IMR-90 (cell line): ENCODE measurements around the gene LRRC55. TPM values are rescaled to one million over a fixed set of nuclear protein-coding genes. Genes with fewer than 3 reads are reported as not detected.

Experiments used
- ATAC-seq: fragments of 200-7000 bp; cut with Tn5 transposase; 2 replicates; pipeline ENCODE4 v1.9.1; 2020; ENCODE audit warnings: low read depth, mild to moderate bottlenecking, moderate library complexity
- BruUV-seq: library from RNA; stranded (reverse); fragments of 400-500 nt; replicated peaks from 2 replicates; lab custom pipeline; 2021; lab: Mats Ljungman, UMichigan
- CTCF ChIA-PET: fragments of 300-600 bp; formaldehyde crosslinking; extraction: SDS; loops from one replicate; lab custom pipeline; 2021; ENCODE audit warnings: antibody characterized with exemption; lab: Yijun Ruan, JAX
- POLR2A ChIA-PET: fragments of 300-600 bp; sonication (Branson Sonifier 250); formaldehyde crosslinking; loops from one replicate; lab custom pipeline; 2022; ENCODE audit warnings: antibody characterized with exemption; ENCODE audit not compliant: unreplicated experiment; lab: Charles Lee
- DNase-seq: peaks from one replicate; pipeline ENCODE4 v3.0.0; 2013
- H2AFZ ChIP-seq: replicated peaks from 2 replicates; pipeline ENCODE3; 2013; ENCODE audit warnings: low read length, mild to moderate bottlenecking; ENCODE audit not compliant: poor library complexity
- H2AK5ac ChIP-seq: 2 replicates; pipeline ENCODE4 v1.6.1; 2013; ENCODE audit warnings: low read depth, low read length, inconsistent platforms
- H2AK9ac ChIP-seq: replicated peaks from 2 replicates; pipeline ENCODE3; 2013; ENCODE audit warnings: mild to moderate bottlenecking, low read depth, low read length, moderate library complexity; ENCODE audit not compliant: poor library complexity
- H2BK120ac ChIP-seq: 2 replicates; pipeline ENCODE4 v1.6.1; 2013; ENCODE audit warnings: low read depth, low read length, inconsistent platforms
- H2BK15ac ChIP-seq: 3 replicates; pipeline ENCODE4 v1.6.1; 2013; ENCODE audit warnings: low read depth, low read length, inconsistent platforms
- H2BK20ac ChIP-seq: 2 replicates; pipeline ENCODE4 v1.6.1; 2013; ENCODE audit warnings: low read depth, mild to moderate bottlenecking, inconsistent platforms, low read length, moderate library complexity
- H2BK5ac ChIP-seq: 2 replicates; pipeline ENCODE4 v1.6.1; 2013; ENCODE audit warnings: mild to moderate bottlenecking, low read depth, low read length, inconsistent platforms; ENCODE audit not compliant: poor library complexity, severe bottlenecking
- H3K14ac ChIP-seq: replicated peaks from 2 replicates; pipeline ENCODE4 v1.6.1; 2013; ENCODE audit warnings: low read depth, low read length, inconsistent platforms
- H3K18ac ChIP-seq: 2 replicates; pipeline ENCODE4 v1.6.1; 2013; ENCODE audit warnings: low read depth, low read length, control low read depth
- H3K23ac ChIP-seq: 2 replicates; pipeline ENCODE4 v1.6.1; 2013; ENCODE audit warnings: low read depth, low read length, inconsistent platforms
- H3K27ac ChIP-seq: 2 replicates; pipeline ENCODE4 v1.5.1; 2013; ENCODE audit warnings: mild to moderate bottlenecking, control low read depth, low read length; ENCODE audit not compliant: insufficient read depth
- H3K27me3 ChIP-seq: 2 replicates; pipeline ENCODE4 v1.6.1; 2013; ENCODE audit warnings: low read length; ENCODE audit not compliant: control insufficient read depth, insufficient read depth
- H3K36me3 ChIP-seq: 2 replicates; pipeline ENCODE4 v1.6.1; 2013; ENCODE audit warnings: low read length, mixed read lengths; ENCODE audit not compliant: control insufficient read depth, insufficient read depth
- H3K4ac ChIP-seq: 2 replicates; pipeline ENCODE4 v1.6.1; 2013; ENCODE audit warnings: low read depth, low read length, inconsistent platforms
- H3K4me1 ChIP-seq: 2 replicates; pipeline ENCODE4 v1.6.1; 2013; ENCODE audit warnings: low read length, mixed read lengths; ENCODE audit not compliant: control insufficient read depth, insufficient read depth
- H3K4me2 ChIP-seq: 2 replicates; pipeline ENCODE4 v1.6.1; 2013; ENCODE audit warnings: low read depth, mild to moderate bottlenecking, control low read depth, low read length, moderate library complexity
- H3K4me3 ChIP-seq: 2 replicates; pipeline ENCODE4 v1.5.1; 2013; ENCODE audit warnings: low read depth, mild to moderate bottlenecking, control low read depth, low read length, moderate library complexity; ENCODE audit not compliant: insufficient read depth
- H3K56ac ChIP-seq: 2 replicates; pipeline ENCODE4 v1.6.1; 2013; ENCODE audit warnings: low read length, inconsistent platforms; ENCODE audit not compliant: insufficient read depth; ENCODE audit errors: extremely low read depth
- H3K79me1 ChIP-seq, 2 experiments: 2 replicates each; pipeline ENCODE4 v1.6.1; 2013; ENCODE audit warnings: low read length in 2 of 2, inconsistent platforms in 1 of 2, low read depth in 1 of 2
- H3K9ac ChIP-seq: 2 replicates; pipeline ENCODE4 v1.6.1; 2013; ENCODE audit warnings: low read depth, low read length, control low read depth
- H3K9me1 ChIP-seq: 2 replicates; pipeline ENCODE4 v1.6.1; 2013; ENCODE audit warnings: low read length, inconsistent platforms; ENCODE audit not compliant: insufficient read depth
- H3K9me3 ChIP-seq: 2 replicates; pipeline ENCODE4 v1.6.1; 2013; ENCODE audit warnings: low read length; ENCODE audit not compliant: control insufficient read depth, insufficient read depth
- H4K20me1 ChIP-seq: 2 replicates; pipeline ENCODE4 v1.6.1; 2013; ENCODE audit warnings: low read length, inconsistent platforms; ENCODE audit not compliant: insufficient read depth
- H4K5ac ChIP-seq: 2 replicates; pipeline ENCODE4 v1.6.1; 2013; ENCODE audit warnings: mild to moderate bottlenecking, low read depth, low read length, control low read depth
- H4K8ac ChIP-seq, 2 experiments: 2 replicates each; pipeline ENCODE4 v1.6.1; 2013; ENCODE audit warnings: low read depth in 2 of 2, low read length in 2 of 2, control low read depth in 1 of 2, inconsistent platforms in 1 of 2
- H4K91ac ChIP-seq: 2 replicates; pipeline ENCODE4 v1.6.1; 2013; ENCODE audit warnings: low read depth, low read length, inconsistent platforms; ENCODE audit not compliant: insufficient read depth
- BHLHE40 ChIP-seq: fragments of 150-350 bp; IDR thresholded peaks from 2 replicates; pipeline ENCODE4 v1.6.1; 2016; ENCODE audit warnings: mild to moderate bottlenecking, low read depth, low read length
- CEBPB ChIP-seq: IDR thresholded peaks from 2 replicates; pipeline ENCODE4 v1.6.1; 2012; ENCODE audit warnings: low read depth, low read length, improper control_type of control experiment
- CHD1 ChIP-seq: IDR thresholded peaks from 2 replicates; pipeline ENCODE4 v1.6.1; 2012; ENCODE audit warnings: low read depth, low read length, improper control_type of control experiment
- FOS ChIP-seq: fragments of 150-350 bp; IDR thresholded peaks from 2 replicates; pipeline ENCODE4 v1.6.1; 2016; ENCODE audit warnings: low read depth, low read length
- MAFK ChIP-seq: IDR thresholded peaks from 2 replicates; pipeline ENCODE4 v1.6.1; 2012; ENCODE audit warnings: low read depth, low read length, improper control_type of control experiment
- MAZ ChIP-seq: IDR thresholded peaks from 2 replicates; pipeline ENCODE4 v1.6.1; 2012; ENCODE audit warnings: low read depth, mild to moderate bottlenecking, low read length, improper control_type of control experiment, moderate library complexity, borderline replicate concordance
- MXI1 ChIP-seq: IDR thresholded peaks from 2 replicates; pipeline ENCODE4 v1.6.1; 2012; ENCODE audit warnings: low read depth, mild to moderate bottlenecking, low read length, moderate library complexity, borderline replicate concordance
- NFE2L2 ChIP-seq: fragments of 150-350 bp; IDR thresholded peaks from 2 replicates; pipeline ENCODE4 v1.6.1; 2016; ENCODE audit warnings: low read depth, mild to moderate bottlenecking, low read length
- POLR2A ChIP-seq: IDR thresholded peaks from 2 replicates; pipeline ENCODE4 v1.6.1; 2012; ENCODE audit warnings: mild to moderate bottlenecking, low read depth, low read length
- RCOR1 ChIP-seq: IDR thresholded peaks from 2 replicates; pipeline ENCODE4 v1.6.1; 2012; ENCODE audit warnings: mild to moderate bottlenecking, low read length, improper control_type of control experiment; ENCODE audit not compliant: insufficient replicate concordance
- RFX5 ChIP-seq: IDR thresholded peaks from 2 replicates; pipeline ENCODE4 v1.8.0; 2012; ENCODE audit warnings: low read depth, mild to moderate bottlenecking, low read length, moderate library complexity
- SMC3 ChIP-seq: fragments of 150-350 bp; IDR thresholded peaks from 2 replicates; pipeline ENCODE4 v1.6.1; 2016; ENCODE audit warnings: low read depth, mild to moderate bottlenecking, antibody characterized with exemption, low read length, moderate library complexity
- USF2 ChIP-seq: fragments of 150-350 bp; IDR thresholded peaks from 2 replicates; pipeline ENCODE4 v1.6.1; 2017; ENCODE audit warnings: mild to moderate bottlenecking, antibody characterized with exemption, low read length, low read depth
- WGBS, 2 experiments: methylation state at CpG; one replicate each; pipeline versions ENCODE4 v1.1.5 to v1.1.7; 2013; ENCODE audit warnings: missing lambda C conversion rate in 2 of 2; ENCODE audit not compliant: insufficient read length in 1 of 2; ENCODE audit errors: extremely low coverage in 2 of 2; 5-methylcytosine and 5-hydroxymethylcytosine counted together
- dilution Hi-C: fragments of 300-500 bp; cut with HindIII; formaldehyde crosslinking; loops from one replicate; pipeline ENCODE4 v1.14.3; 2018; ENCODE audit warnings: low sequenced_read_pairs; ENCODE audit not compliant: unreplicated experiment
- in situ Hi-C: fragments of 300-500 bp; cut with MboI; formaldehyde crosslinking; loops from 3 replicates; pipeline ENCODE4 v1.14.3; 2019; ENCODE audit warnings: low sequenced_read_pairs, inconsistent platforms, mixed read lengths
- intact Hi-C: fragments of 100-400 bp; cut with micrococcal nuclease; formaldehyde crosslinking; loops from 2 replicates; pipeline ENCODE4 v1.10.0; 2022
- polyA plus RNA-seq, 3 experiments: library from polyadenylated mRNA; depleted of rRNA; stranded (reverse); fragments of >200 nt; gene quantifications; 2 replicates each; pipeline ENCODE4 v1.2.3, GENCODE V29; 2012; ENCODE audit warnings: low replicate concordance in 1 of 3
- total RNA-seq: library from RNA; depleted of rRNA; stranded (reverse); fragments of >200 nt; gene quantifications from 2 replicates; pipeline ENCODE4 v1.2.3, GENCODE V29; 2012

The LRRC55 gene
- total and polyA plus RNA-seq, 2 of the 4 experiments (the other 2 are of a cell fraction), result not detected

- no peaks in the 10 kb centered on the region for H4K20me1 ChIP-seq
- no peaks in the 10 kb centered on the region for H3K9me1 ChIP-seq
- TF ChIP-seq SMC3 (no peak), MXI1 (no peak), CEBPB (no peak), POLR2A (no peak), USF2 (no peak), CHD1 (no peak), NFE2L2 (no peak), MAFK (no peak), RCOR1 (no peak), FOS (no peak), MAZ (no peak), BHLHE40 (no peak), RFX5 (no peak)
- dilution Hi-C loops, result no loop called here
- H3K14ac ChIP-seq, result no peak overlapping the region
- H3K4me3 ChIP-seq, result no peak overlapping the region
- H2AFZ ChIP-seq, result no peak overlapping the region
- ChIA-PET CTCF (no interaction called here), POLR2A (no interaction called here)
- H3K79me1 ChIP-seq, result no peaks in the 10 kb centered on the region
- no peak overlapping the region for H3K18ac ChIP-seq
- no peak overlapping the region for H3K9ac ChIP-seq
- H4K91ac ChIP-seq, result no peak overlapping the region
- no peak overlapping the region for H3K23ac ChIP-seq
- H2BK120ac ChIP-seq, result no peak overlapping the region
- H2BK5ac ChIP-seq, result no peak overlapping the region
- no peak overlapping the region for H3K4ac ChIP-seq
- in situ Hi-C loops, result no loop called here
- H3K4me1 ChIP-seq, result no peaks in the 10 kb centered on the region
- H3K56ac ChIP-seq, result no peak overlapping the region
- no peaks in the 10 kb centered on the region for H3K36me3 ChIP-seq
- H3K27ac ChIP-seq, result no peak overlapping the region
- no peak overlapping the region for H2BK20ac ChIP-seq
- H2AK9ac ChIP-seq, result no peak overlapping the region
- no peak overlapping the region for H2BK15ac ChIP-seq
- H4K5ac ChIP-seq, result no peak overlapping the region
- no TSS peak for BruUV-seq
- H3K27me3 ChIP-seq, result peaks cover 5% of the 10 kb centered on the region
- 50% methylated on average over 3 of the region's 3 CpGs; no CpG with 5 or more reads in 1 of the 2 experiments for WGBS, 2 experiments
- intact Hi-C loops, result no loop called here
- no peak overlapping the region for H3K4me2 ChIP-seq
- no peak overlapping the region for H4K8ac ChIP-seq
- no peak for ATAC-seq
- H3K9me3 ChIP-seq, result no peaks in the 10 kb centered on the region
- no peak for DNase-seq
- no peak overlapping the region for H2AK5ac ChIP-seq
Observed at GRCh38 chr11:57157624-57158023, 24.1 kb upstream of the LRRC55 start.
